ENCODE data around the gene VPS37D. TPM values are rescaled to one million over a fixed set of nuclear protein-coding genes. Genes with fewer than 3 reads are reported as not detected.
A peak's percentile ranks its signal among the peaks of the same experiment; 100 is the strongest.

The VPS37D gene
- total and polyA plus RNA-seq, 2 donors (not counting 1 experiment from before 2014, with no cell fraction given): 0.10 to 0.71 TPM

DNA sequence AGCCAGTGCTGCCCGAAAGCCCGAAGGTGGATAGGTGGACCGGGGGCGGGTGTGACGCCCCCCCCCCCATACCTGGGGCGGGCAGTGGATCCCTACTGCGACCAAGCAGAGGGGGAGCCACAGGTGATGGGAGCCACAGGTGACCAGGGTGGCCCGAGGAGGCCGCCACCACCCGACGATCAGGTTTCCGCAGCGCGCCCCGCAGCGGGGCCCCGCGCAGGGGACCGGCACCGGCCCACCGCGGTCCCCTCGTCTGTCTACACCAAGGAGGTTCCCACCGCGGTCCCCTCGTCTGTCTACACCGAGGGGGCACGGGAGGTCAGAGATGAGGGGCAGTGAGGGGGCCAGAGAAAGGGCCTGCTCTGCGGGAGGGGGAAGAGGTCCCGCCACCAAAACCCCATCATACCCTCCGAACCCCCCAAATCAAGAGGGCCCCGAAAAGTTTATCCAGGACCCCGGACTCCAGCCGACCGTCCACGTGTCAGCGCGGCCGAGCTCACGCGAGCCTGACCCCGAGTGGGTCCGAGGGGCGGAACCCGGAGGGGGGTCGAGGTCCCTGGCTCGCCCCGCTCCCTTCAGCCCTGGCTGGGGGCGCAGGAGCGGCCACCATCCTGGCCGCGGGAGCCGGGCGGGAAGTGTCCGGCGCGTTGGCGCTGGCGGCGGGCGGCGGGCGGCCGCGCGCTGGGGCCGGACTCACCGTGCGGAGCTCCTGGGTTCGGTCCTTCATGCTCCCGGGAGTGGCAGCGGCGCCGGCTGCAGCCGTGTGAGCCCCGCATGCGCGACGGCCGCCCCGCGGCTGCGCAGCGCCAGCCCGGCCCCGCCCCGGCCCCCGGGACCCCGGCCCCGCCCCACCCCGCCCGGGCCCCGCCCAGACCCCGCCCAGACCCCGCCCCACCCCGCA, 51.5 kb downstream of the VPS37D start, which contains the start of gene STX1A:
TSS of gene STX1A (minus strand) at position 765 of the 901 bp plus-strand sequence. CDS start at position 727, 38 bp downstream.
- Mint-ChIP-seq H3K4me3 (peak within 1 kb of the TSS; percentile 83), H3K4me1 (peaks cover 20% of the 10 kb centered on the region), H3K27ac (peak within 1 kb of the TSS; percentile 37), H3K27me3 (peaks cover 27% of the 10 kb centered on the region), H3K9me3 (ENCODE audit: insufficient read depth) (no peaks in the 10 kb centered on the region)
- peaks cover 0 to 11% (median 0%) of the 10 kb centered on the region in 3 donors for H3K9me3 ChIP-seq (ENCODE audit: control extremely low read depth in 1 of 3, control insufficient read depth in 2 of 3, insufficient read depth in 1 of 3, low read length in 2 of 3)
- H3K36me3 ChIP-seq (replicated peaks in 1 of 2; ENCODE audit: control extremely low read depth in 1 of 2, control insufficient read depth in 1 of 2, extremely low read depth in 1 of 2, insufficient read depth in 2 of 2, low read length in 1 of 2): no peaks in the 10 kb centered on the region
- peak within 1 kb of the TSS; percentile 15 to 70 (median 59) for H3K4me3 ChIP-seq (ENCODE audit: control extremely low read depth in 1 of 5, extremely low read depth in 1 of 5, insufficient read depth in 1 of 5, low read depth in 2 of 5, low read length in 4 of 5)
- ChIA-PET POLR2A (interaction anchor here (0.9 kb wide), 1 partner anchor 124 kb away, joined by 5 read pairs; no protein-coding TSS in a partner anchor), CTCF (interaction anchor here (0.5 to 1.6 kb wide), 4 partner anchors 10 to 112 kb away, joined by 4 to 6 read pairs (median 5); partner anchors contain the start of gene ABHD11)
- H3K9ac ChIP-seq (ENCODE audit: low read length): peak within 1 kb of the TSS; percentile 69
- H3K79me2 ChIP-seq (ENCODE audit: control insufficient read depth, insufficient read depth, low read length): no peaks in the 10 kb centered on the region
- intact Hi-C loops (cut with micrococcal nuclease): loop anchor here (1.0 to 5.0 kb wide), 5 partner anchors 12 to 141 kb away; partner anchors contain the start of genes ABHD11, BUD23, DNAJC30 and TBL2
- peak within 1 kb of the TSS; percentile 79 for H2AFZ ChIP-seq (ENCODE audit: insufficient read depth, low read depth, low read length, poor library complexity, severe bottlenecking)
- peaks cover 25 to 31% of the 10 kb centered on the region in 2 donors for H3K4me1 ChIP-seq (ENCODE audit: control insufficient read depth in 2 of 2, insufficient read depth in 2 of 2, low read length in 2 of 2)
- ATAC-seq (ENCODE audit: low read depth) (peak; percentile 89), DNase-seq (peak; percentile 82)
- H3K4me2 ChIP-seq (replicated peaks; ENCODE audit: low read depth, low read length, poor library complexity, severe bottlenecking): peak within 1 kb of the TSS; percentile 97
- WGBS (ENCODE audit: insufficient coverage): 1% methylated on average over 80 of the region's 96 CpGs
- no peak within 1 kb of the TSS for H3K27ac ChIP-seq (ENCODE audit: low read length in 2 of 2)
- TF ChIP-seq, protein P1, sequence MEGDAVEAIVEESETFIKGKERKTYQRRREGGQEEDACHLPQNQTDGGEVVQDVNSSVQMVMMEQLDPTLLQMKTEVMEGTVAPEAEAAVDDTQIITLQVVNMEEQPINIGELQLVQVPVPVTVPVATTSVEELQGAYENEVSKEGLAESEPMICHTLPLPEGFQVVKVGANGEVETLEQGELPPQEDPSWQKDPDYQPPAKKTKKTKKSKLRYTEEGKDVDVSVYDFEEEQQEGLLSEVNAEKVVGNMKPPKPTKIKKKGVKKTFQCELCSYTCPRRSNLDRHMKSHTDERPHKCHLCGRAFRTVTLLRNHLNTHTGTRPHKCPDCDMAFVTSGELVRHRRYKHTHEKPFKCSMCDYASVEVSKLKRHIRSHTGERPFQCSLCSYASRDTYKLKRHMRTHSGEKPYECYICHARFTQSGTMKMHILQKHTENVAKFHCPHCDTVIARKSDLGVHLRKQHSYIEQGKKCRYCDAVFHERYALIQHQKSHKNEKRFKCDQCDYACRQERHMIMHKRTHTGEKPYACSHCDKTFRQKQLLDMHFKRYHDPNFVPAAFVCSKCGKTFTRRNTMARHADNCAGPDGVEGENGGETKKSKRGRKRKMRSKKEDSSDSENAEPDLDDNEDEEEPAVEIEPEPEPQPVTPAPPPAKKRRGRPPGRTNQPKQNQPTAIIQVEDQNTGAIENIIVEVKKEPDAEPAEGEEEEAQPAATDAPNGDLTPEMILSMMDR (IDR thresholded peaks at IDR 0.05): no peak
- no peak for TF ChIP-seq EZH2 (IDR thresholded peaks at IDR 0.05; ENCODE audit: borderline replicate concordance, insufficient read depth, low read depth, low read length, poor library complexity, severe bottlenecking)
- peaks cover 12% of the 10 kb centered on the region for H4K20me1 ChIP-seq (ENCODE audit: control insufficient read depth, insufficient read depth, low read length, poor library complexity, severe bottlenecking)
- H3K27me3 ChIP-seq (replicated peaks in 1 of 4; ENCODE audit: control extremely low read depth in 1 of 4, control insufficient read depth in 3 of 4, insufficient read depth in 4 of 4, low read length in 3 of 4): peaks cover 0 to 57% (median 25%) of the 10 kb centered on the region in 4 experiments
